Esophagus muscularis mucosa (tissue), 3 donors: ENCODE measurements around the gene COL27A1.

ENCODE experiments used
- POLR2A ChIP-seq: fragments of 450-650 bp; IDR thresholded peaks from one replicate; pipeline ENCODE4 v1.6.1; 2017; ENCODE audit warnings: antibody characterized with exemption, moderate library complexity, mild to moderate bottlenecking, low read depth
- POLR2AphosphoS5 ChIP-seq, 2 donors: sonication (generic); formaldehyde crosslinking; IDR thresholded peaks; one replicate each; pipeline ENCODE4 v1.6.1; 2017; ENCODE audit warnings: antibody characterized with exemption in 2 of 2
- TF ChIP-seq, protein P1 (sequence below), 3 experiments: fragments of 200-600 bp in 2 of 3; fragments of 450-650 bp in 1 of 3; sonication (generic) in 2 of 3; IDR thresholded peaks; one replicate each; pipeline ENCODE4 v1.5.1; 2017 to 2019; ENCODE audit warnings: antibody characterized with exemption in 3 of 3, mild to moderate bottlenecking in 2 of 3, moderate library complexity in 1 of 3

GRCh38 chr9:114350636-114351401 lies 195.5 kb downstream of the COL27A1 start:
- TF ChIP-seq, protein P1, sequence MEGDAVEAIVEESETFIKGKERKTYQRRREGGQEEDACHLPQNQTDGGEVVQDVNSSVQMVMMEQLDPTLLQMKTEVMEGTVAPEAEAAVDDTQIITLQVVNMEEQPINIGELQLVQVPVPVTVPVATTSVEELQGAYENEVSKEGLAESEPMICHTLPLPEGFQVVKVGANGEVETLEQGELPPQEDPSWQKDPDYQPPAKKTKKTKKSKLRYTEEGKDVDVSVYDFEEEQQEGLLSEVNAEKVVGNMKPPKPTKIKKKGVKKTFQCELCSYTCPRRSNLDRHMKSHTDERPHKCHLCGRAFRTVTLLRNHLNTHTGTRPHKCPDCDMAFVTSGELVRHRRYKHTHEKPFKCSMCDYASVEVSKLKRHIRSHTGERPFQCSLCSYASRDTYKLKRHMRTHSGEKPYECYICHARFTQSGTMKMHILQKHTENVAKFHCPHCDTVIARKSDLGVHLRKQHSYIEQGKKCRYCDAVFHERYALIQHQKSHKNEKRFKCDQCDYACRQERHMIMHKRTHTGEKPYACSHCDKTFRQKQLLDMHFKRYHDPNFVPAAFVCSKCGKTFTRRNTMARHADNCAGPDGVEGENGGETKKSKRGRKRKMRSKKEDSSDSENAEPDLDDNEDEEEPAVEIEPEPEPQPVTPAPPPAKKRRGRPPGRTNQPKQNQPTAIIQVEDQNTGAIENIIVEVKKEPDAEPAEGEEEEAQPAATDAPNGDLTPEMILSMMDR (IDR thresholded peaks at IDR 0.05) = no peak
- TF ChIP-seq POLR2AphosphoS5 (IDR thresholded peaks at IDR 0.05) = no peak
- TF ChIP-seq POLR2A = no peak
